Naive thymus-derived CD4-positive, alpha-beta T cell (primary cell): ENCODE data around the gene REV1. TPM values are rescaled to one million over a fixed set of nuclear protein-coding genes. Genes with fewer than 3 reads are reported as not detected.

Experiments used
- ATAC-seq: fragments of 150-1000 bp; cut with Tn5 transposase; 2 replicates; pipeline ENCODE4 v1.10.0; 2021; ENCODE audit warnings: mild to moderate bottlenecking, moderate library complexity
- CTCF ChIA-PET: fragments of 350-600 bp; sonication (Branson Sonifier 250); formaldehyde crosslinking; loops from one replicate; lab custom pipeline; 2021; ENCODE audit warnings: antibody characterized with exemption; lab: Charles Lee
- POLR2A ChIA-PET: fragments of 350-600 bp; sonication (Branson Sonifier 250); formaldehyde crosslinking; loops from one replicate; lab custom pipeline; 2021; ENCODE audit warnings: antibody characterized with exemption, inconsistent platforms; lab: Charles Lee
- DNase-seq, 9 donors: peaks; one replicate each; pipeline versions ENCODE4 v3.0.0 to v3.0.0-alpha.2; 2020 to 2022; ENCODE audit warnings: mixed read lengths in 1 of 9
- H3K27ac ChIP-seq: one replicate; pipeline ENCODE4 v1.7.0; 2013; ENCODE audit warnings: mild to moderate bottlenecking, low read depth, low read length, moderate library complexity
- H3K27me3 ChIP-seq, 2 donors: one replicate each; pipeline ENCODE4 v1.7.0; 2013; ENCODE audit warnings: low read length in 2 of 2, mild to moderate bottlenecking in 2 of 2, moderate library complexity in 2 of 2; ENCODE audit not compliant: control insufficient read depth in 2 of 2, insufficient read depth in 2 of 2
- H3K36me3 ChIP-seq, 3 experiments: 1 replicate in 2 of 3; 2 replicates in 1 of 3; pipeline ENCODE4 v1.7.0; 2013; ENCODE audit warnings: low read length in 3 of 3, mild to moderate bottlenecking in 3 of 3, moderate library complexity in 1 of 3; ENCODE audit not compliant: insufficient read depth in 3 of 3, control insufficient read depth in 2 of 3
- H3K4me1 ChIP-seq, 2 donors: one replicate each; pipeline ENCODE4 v1.7.0; 2013; ENCODE audit warnings: low read length in 2 of 2, mild to moderate bottlenecking in 2 of 2, moderate library complexity in 1 of 2; ENCODE audit not compliant: control insufficient read depth in 2 of 2, insufficient read depth in 2 of 2
- H3K4me3 ChIP-seq: 2 replicates; pipeline ENCODE4 v1.7.0; 2013; ENCODE audit warnings: mild to moderate bottlenecking, low read length
- H3K9me3 ChIP-seq, 3 experiments: 1 replicate in 2 of 3; 2 replicates in 1 of 3; pipeline ENCODE4 v1.7.0; 2013; ENCODE audit warnings: low read length in 3 of 3; ENCODE audit not compliant: control insufficient read depth in 2 of 3
- H3K27ac Mint-ChIP-seq, 9 donors: one replicate each; pipeline ENCODE4 v1.8.0; 2020 to 2022; ENCODE audit warnings: mixed read lengths in 9 of 9, mild to moderate bottlenecking in 8 of 9, moderate library complexity in 5 of 9, inconsistent platforms in 2 of 9
- H3K27me3 Mint-ChIP-seq, 5 donors: one replicate each; pipeline ENCODE4 v1.8.0; 2021 to 2022; ENCODE audit warnings: mixed read lengths in 5 of 5, mild to moderate bottlenecking in 1 of 5
- H3K36me3 Mint-ChIP-seq, 5 donors: one replicate each; pipeline ENCODE4 v1.8.0; 2020 to 2022; ENCODE audit warnings: mixed read lengths in 5 of 5, mild to moderate bottlenecking in 3 of 5, inconsistent platforms in 1 of 5
- H3K4me1 Mint-ChIP-seq, 7 donors: one replicate each; pipeline ENCODE4 v1.8.0; 2020 to 2022; ENCODE audit warnings: mixed read lengths in 7 of 7, mild to moderate bottlenecking in 3 of 7, inconsistent platforms in 1 of 7
- H3K4me3 Mint-ChIP-seq, 10 donors: one replicate each; pipeline ENCODE4 v1.8.0; 2020 to 2022; ENCODE audit warnings: mild to moderate bottlenecking in 10 of 10, mixed read lengths in 10 of 10, moderate library complexity in 6 of 10, inconsistent platforms in 2 of 10
- H3K9me3 Mint-ChIP-seq, 11 donors: one replicate each; pipeline ENCODE4 v1.8.0; 2020 to 2022; ENCODE audit warnings: mixed read lengths in 11 of 11, mild to moderate bottlenecking in 4 of 11, inconsistent platforms in 1 of 11, moderate library complexity in 1 of 11
- intact Hi-C, 2 donors: fragments of 100-400 bp; cut with micrococcal nuclease; formaldehyde crosslinking; loops; one replicate each; pipeline ENCODE4 v1.15.1; 2023
- polyA plus RNA-seq, 2 donors: library from polyadenylated mRNA; unstranded; fragments of 300-500 nt; fragmentation: Illumina TruSeq; gene quantifications; one replicate each; pipeline ENCODE4 v1.2.3, GENCODE V29; 2021
- total RNA-seq, 6 experiments: library from RNA in 5 of 6; stranded (reverse) in 5 of 6; gene quantifications; 1 replicate in 5 of 6; 2 replicates in 1 of 6; pipeline ENCODE4 v1.2.3 and lab custom pipeline; 2021 to 2026

Gene REV1
- total and polyA plus RNA-seq, 7 experiments from 2014 or later, result 23.1 to 72.5 (median 54.3) TPM

GRCh38 chr2:99496021-99496420, 6.2 kb upstream of the REV1 start:
- intact Hi-C loops, result loop anchor here in 1 of 2 donors (10.0 kb wide), 1 partner anchor 341 kb away; the partner anchor contains the start of genes LIPT1 and TSGA10
- ChIA-PET CTCF (no interaction called here), POLR2A (no interaction called here)
- Mint-ChIP-seq H3K4me1 (peaks cover 0 to 13% (median 6%) of the 10 kb centered on the region in 7 donors), H3K27ac (no peak overlapping the region), H3K9me3 (no peaks in the 10 kb centered on the region), H3K36me3 (no peaks in the 10 kb centered on the region), H3K27me3 (peaks cover 14 to 31% (median 23%) of the 10 kb centered on the region in 5 donors), H3K4me3 (peak overlapping the region in 1 of 10 donors; percentile 6)
- DNase-seq (no peak), ATAC-seq (no peak)
- Histone ChIP-seq H3K27ac (no peak overlapping the region), H3K4me3 (no peak overlapping the region), H3K36me3 (no peaks in the 10 kb centered on the region), H3K4me1 (peaks cover 0 to under 1% of the 10 kb centered on the region in 2 donors), H3K27me3 (no peaks in the 10 kb centered on the region), H3K9me3 (no peaks in the 10 kb centered on the region)

DNA sequence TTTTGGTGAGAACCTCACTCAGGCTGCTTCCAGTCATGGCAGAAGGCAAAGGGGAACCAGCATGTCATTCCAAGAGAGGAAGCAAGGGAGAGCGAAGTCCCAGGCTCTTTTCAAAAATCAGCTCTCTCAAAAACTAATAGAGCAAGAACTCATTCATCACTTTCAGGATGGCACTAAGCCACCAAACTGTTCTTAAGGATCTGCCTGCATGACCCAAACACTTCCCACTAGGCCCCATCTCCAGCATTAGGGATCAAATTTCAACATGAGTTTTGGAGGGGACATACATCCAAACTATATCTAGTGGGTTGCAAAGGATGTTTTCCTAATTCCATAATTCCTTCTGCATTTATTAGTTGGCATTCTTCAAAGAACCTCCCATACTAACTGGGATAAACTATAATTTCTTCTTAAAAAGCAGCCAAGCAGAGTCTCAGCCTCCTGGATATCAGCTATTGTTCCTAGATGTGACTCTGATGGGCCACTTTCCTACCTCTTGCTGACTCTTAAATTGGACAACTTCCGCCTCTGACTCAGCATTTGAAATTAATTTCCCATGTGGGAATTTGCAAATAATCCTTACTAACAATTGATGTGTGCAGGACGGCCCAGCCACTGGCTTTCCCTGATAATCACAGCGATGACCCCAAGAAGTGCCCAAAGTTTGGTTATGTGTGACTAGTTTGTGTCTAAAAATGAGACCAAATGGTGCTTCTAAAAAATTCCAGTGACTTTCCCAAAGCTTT, 5.5 kb upstream of the REV1 start:
- DNase-seq, result no peak
- intact Hi-C loops, result loop anchor here in 1 of 2 donors (10.0 kb wide), 1 partner anchor 340 kb away; the partner anchor contains the start of genes LIPT1 and TSGA10
- H3K27ac Mint-ChIP-seq, result no peak overlapping the region
- peaks cover 2 to 20% (median 12%) of the 10 kb centered on the region in 7 donors for H3K4me1 Mint-ChIP-seq
- Histone ChIP-seq H3K27ac (no peak overlapping the region), H3K27me3 (no peaks in the 10 kb centered on the region), H3K4me3 (no peak overlapping the region), H3K4me1 (peaks cover 0 to 4% of the 10 kb centered on the region in 2 donors), H3K9me3 (no peaks in the 10 kb centered on the region), H3K36me3 (no peaks in the 10 kb centered on the region)
- ATAC-seq, result no peak
- ChIA-PET POLR2A (interaction anchor here (0.9 kb wide), 1 partner anchor 1068 kb away, joined by 3 read pairs; the partner anchor contains the start of gene PDCL3), CTCF (no interaction called here)
- peaks cover 14 to 24% (median 19%) of the 10 kb centered on the region in 5 donors for H3K27me3 Mint-ChIP-seq
- H3K9me3 Mint-ChIP-seq, result no peaks in the 10 kb centered on the region
- no peak overlapping the region for H3K4me3 Mint-ChIP-seq
- H3K36me3 Mint-ChIP-seq, result no peaks in the 10 kb centered on the region

DNA sequence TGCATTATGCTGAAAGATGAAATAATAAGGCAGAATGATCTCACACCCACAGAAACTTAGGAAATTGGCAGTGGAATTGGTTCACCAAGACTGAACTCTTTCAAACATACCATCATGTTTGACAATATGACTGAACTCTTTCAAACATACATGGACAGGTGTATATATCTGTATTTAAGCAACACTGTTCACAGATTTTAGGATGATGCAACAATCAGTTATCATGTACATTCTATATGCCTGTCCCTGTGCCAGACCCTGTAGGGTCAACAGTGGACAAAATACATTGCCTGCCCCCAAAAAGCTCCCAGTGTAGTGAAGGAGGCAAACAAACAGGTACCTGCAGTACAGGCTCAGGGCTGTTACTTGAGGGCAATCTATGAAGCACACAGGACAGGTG, 2.9 kb upstream of the REV1 start:
- ChIA-PET POLR2A (no interaction called here), CTCF (no interaction called here)
- Mint-ChIP-seq H3K4me3 (no peak overlapping the region), H3K36me3 (peaks cover 0 to 5% (median 3%) of the 10 kb centered on the region in 5 donors), H3K27ac (peak overlapping the region in 4 of 9 donors; percentile 37 to 95 (median 77)), H3K9me3 (peaks cover 0 to 6% (median 0%) of the 10 kb centered on the region in 11 donors), H3K27me3 (peaks cover 0 to 4% (median 0%) of the 10 kb centered on the region in 5 donors), H3K4me1 (peaks cover 9 to 24% (median 21%) of the 10 kb centered on the region in 7 donors)
- Histone ChIP-seq H3K36me3 (no peaks in the 10 kb centered on the region), H3K4me3 (no peak overlapping the region), H3K9me3 (no peaks in the 10 kb centered on the region), H3K27ac (no peak overlapping the region), H3K27me3 (no peaks in the 10 kb centered on the region), H3K4me1 (peaks cover 0 to 8% of the 10 kb centered on the region in 2 donors)
- ATAC-seq (no peak), DNase-seq (no peak)
- intact Hi-C loops, result loop anchor here (5.0 to 10.0 kb wide), 4 partner anchors 338 to 1510 kb away; partner anchors contain the start of genes LIPT1 (in 1 of the 2), RPL31 (in 1 of the 2) and TSGA10 (in 1 of the 2)

- intact Hi-C loops, result loop anchor here (1.0 to 10.0 kb wide), 13 partner anchors 48 to 1826 kb away; partner anchors contain the start of genes MITD1 (in 2 of the 2), MRPL30 (in 2 of the 2), TXNDC9 (in 2 of the 2) and ACTR1B (in 1 of the 2)
- DNase-seq (no peak), ATAC-seq (no peak)
- Histone ChIP-seq H3K27me3 (no peaks in the 10 kb centered on the region), H3K9me3 (no peaks in the 10 kb centered on the region), H3K36me3 (no peaks in the 10 kb centered on the region), H3K4me1 (peaks cover 0 to 8% of the 10 kb centered on the region in 2 donors), H3K4me3 (peak overlapping the region; percentile 96), H3K27ac (peak overlapping the region; percentile 83)
- no peaks in the 10 kb centered on the region for H3K27me3 Mint-ChIP-seq
- CTCF ChIA-PET, result interaction anchor here (1.5 kb wide), 1 partner anchor 54 kb away, joined by 3 read pairs; no protein-coding TSS in a partner anchor
- H3K36me3 Mint-ChIP-seq, result peaks cover 0 to 5% (median 3%) of the 10 kb centered on the region in 5 donors
- H3K27ac Mint-ChIP-seq, result peak overlapping the region; percentile 94 to 99 (median 99)
- H3K4me1 Mint-ChIP-seq, result peaks cover 22 to 37% (median 33%) of the 10 kb centered on the region in 7 donors
- POLR2A ChIA-PET, result interaction anchor here (0.6 to 1.9 kb wide), 4 partner anchors 12 to 311 kb away, joined by 3 to 12 read pairs (median 4); partner anchors contain the start of genes EIF5B and TXNDC9
- H3K4me3 Mint-ChIP-seq, result peak overlapping the region; percentile 93 to 98 (median 95)
- peaks cover 0 to 6% (median 0%) of the 10 kb centered on the region in 11 donors for H3K9me3 Mint-ChIP-seq
Measured at GRCh38 chr2:99490623-99491461, 1.0 kb upstream of the REV1 start.

GRCh38 chr2:99489063-99489760, 605 bp downstream of the REV1 start:
- intact Hi-C loops, result loop anchor here in 1 of 2 donors (5.0 to 10.0 kb wide), 2 partner anchors 64 to 1497 kb away; no protein-coding TSS in a partner anchor
- POLR2A ChIA-PET, result no interaction called here
- CTCF ChIA-PET, result no interaction called here
- Mint-ChIP-seq H3K4me1 (peaks cover 27 to 53% (median 43%) of the 10 kb centered on the region in 7 donors), H3K27me3 (no peaks in the 10 kb centered on the region), H3K27ac (peak overlapping the region; percentile 96 to 100 (median 98)), H3K36me3 (peaks cover 0 to 5% (median 3%) of the 10 kb centered on the region in 5 donors), H3K4me3 (peak overlapping the region; percentile 88 to 100 (median 97)), H3K9me3 (peaks cover 0 to 6% (median 0%) of the 10 kb centered on the region in 11 donors)
- Histone ChIP-seq H3K4me3 (peak overlapping the region; percentile 85), H3K4me1 (peaks cover 0 to 14% of the 10 kb centered on the region in 2 donors), H3K9me3 (no peaks in the 10 kb centered on the region), H3K27me3 (no peaks in the 10 kb centered on the region), H3K27ac (peak overlapping the region; percentile 83), H3K36me3 (no peaks in the 10 kb centered on the region)
- DNase-seq, result peak; percentile 20 to 59 (median 46)
- ATAC-seq, result peak; percentile 27
